ENCODE measurements around the gene TRIAP1. TPM values are rescaled to one million over a fixed set of nuclear protein-coding genes. Genes with fewer than 3 reads are reported as not detected.

TRIAP1 gene
- total and polyA plus RNA-seq, 3 experiments from 2014 or later = 51.6 to 88.1 (median 87.0) TPM

DNA sequence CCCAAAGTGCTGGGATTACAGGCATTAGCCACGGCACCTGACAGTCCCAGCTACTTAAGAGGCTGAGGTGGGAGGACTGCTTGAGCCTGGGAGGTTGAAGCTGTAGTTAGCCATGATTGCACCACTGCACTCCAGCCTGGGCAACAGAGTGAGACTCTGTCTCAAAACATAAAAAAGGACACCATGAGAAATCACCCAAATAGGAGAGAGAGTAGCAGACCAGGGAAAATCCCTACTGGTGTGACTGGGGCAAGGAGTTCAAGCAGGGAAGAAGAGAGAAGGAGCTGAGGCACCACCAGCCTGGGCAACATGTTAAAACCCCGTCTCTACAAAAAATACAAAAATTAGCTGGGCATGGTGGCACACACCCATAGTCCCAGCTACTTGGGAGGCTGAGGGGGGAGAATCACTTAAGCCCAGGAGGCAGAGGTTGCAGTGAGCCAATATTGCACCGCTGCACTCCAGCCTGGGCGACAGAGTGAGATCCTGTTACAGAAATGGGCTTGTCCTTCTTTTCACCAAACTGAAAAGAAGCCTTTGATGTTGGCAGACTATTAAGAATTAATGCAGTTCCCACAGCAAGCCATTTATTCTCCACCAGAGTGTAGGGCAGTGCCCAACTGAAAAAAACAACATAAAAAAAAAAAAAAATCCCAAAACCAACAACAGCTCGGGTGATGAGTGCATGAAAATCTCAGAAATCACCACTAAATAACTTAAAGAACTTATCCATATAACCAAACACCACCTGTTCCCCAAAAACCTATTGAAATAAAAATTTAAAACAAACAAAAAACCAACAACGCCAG is 27.8 kb upstream of the TRIAP1 start:
- no peaks in the 10 kb centered on the region for H3K9me3 Mint-ChIP-seq
- Histone ChIP-seq H3K27ac (ENCODE audit: low read depth, low read length) (no peak overlapping the region), H3K4me3 (ENCODE audit: low read length) (no peak overlapping the region), H3K36me3 (ENCODE audit: insufficient read depth, low read length) (no peaks in the 10 kb centered on the region), H3K9me3 (ENCODE audit: low read length) (no peaks in the 10 kb centered on the region), H3K27me3 (ENCODE audit: insufficient read depth, low read length, poor library complexity, severe bottlenecking) (no peaks in the 10 kb centered on the region), H3K4me1 (ENCODE audit: insufficient read depth, low read length) (peaks cover 16% of the 10 kb centered on the region)
- H3K27me3 Mint-ChIP-seq = no peaks in the 10 kb centered on the region
- H3K36me3 Mint-ChIP-seq = peaks cover 0 to 3% (median 0%) of the 10 kb centered on the region in 3 donors
- H3K4me3 Mint-ChIP-seq = peak overlapping the region in 1 of 7 donors; percentile 8
- POLR2A ChIA-PET = no interaction called here
- no peak for DNase-seq
- peaks cover 20 to 33% (median 21%) of the 10 kb centered on the region in 3 donors for H3K4me1 Mint-ChIP-seq
- no peak overlapping the region for H3K27ac Mint-ChIP-seq
- CTCF ChIA-PET = interaction anchor here (0.6 to 1.6 kb wide), 4 partner anchors 17 to 133 kb away, joined by 3 to 5 read pairs (median 4); no protein-coding TSS in a partner anchor

DNA sequence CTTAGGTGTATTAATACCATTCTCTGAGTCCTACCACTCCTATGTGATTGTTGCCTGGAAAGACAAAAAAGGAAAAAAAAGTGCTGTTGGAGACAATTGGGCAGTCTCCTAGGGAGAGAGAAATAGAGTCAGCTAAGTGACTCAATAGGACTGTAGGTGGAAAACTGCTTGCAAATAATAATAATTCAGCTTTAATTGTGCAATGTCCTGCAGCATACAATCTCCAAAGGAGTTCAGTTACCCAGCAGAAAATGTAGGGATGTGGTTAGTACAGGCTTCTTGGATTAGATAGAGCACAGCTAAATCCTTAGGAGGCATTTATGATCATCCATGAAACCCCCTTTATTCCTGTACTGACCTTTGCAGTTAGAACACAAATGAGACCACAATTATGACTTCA is 26.3 kb upstream of the TRIAP1 start:
- ChIA-PET CTCF (interaction anchor here (0.7 to 1.3 kb wide), 2 partner anchors 11 to 170 kb away, joined by 3 to 4 read pairs; partner anchors contain the start of gene SIRT4), POLR2A (interaction anchor here (0.6 kb wide), 1 partner anchor 169 kb away, joined by 4 read pairs; no protein-coding TSS in a partner anchor)
- Histone ChIP-seq H3K36me3 (ENCODE audit: insufficient read depth, low read length) (no peaks in the 10 kb centered on the region), H3K27me3 (ENCODE audit: insufficient read depth, low read length, poor library complexity, severe bottlenecking) (no peaks in the 10 kb centered on the region), H3K27ac (ENCODE audit: low read depth, low read length) (peak overlapping the region; percentile 44), H3K4me1 (ENCODE audit: insufficient read depth, low read length) (peaks cover 26% of the 10 kb centered on the region), H3K9me3 (ENCODE audit: low read length) (no peaks in the 10 kb centered on the region), H3K4me3 (ENCODE audit: low read length) (no peak overlapping the region)
- peaks cover under 1 to 5% (median 3%) of the 10 kb centered on the region in 3 donors for H3K36me3 Mint-ChIP-seq
- peaks cover 0 to 3% of the 10 kb centered on the region in 2 donors for H3K27me3 Mint-ChIP-seq
- H3K9me3 Mint-ChIP-seq = no peaks in the 10 kb centered on the region
- H3K4me1 Mint-ChIP-seq = peaks cover 30 to 43% (median 31%) of the 10 kb centered on the region in 3 donors
- DNase-seq = no peak
- peak overlapping the region in 3 of 8 donors; percentile 6 to 47 (median 45) for H3K27ac Mint-ChIP-seq
- peak overlapping the region in 1 of 7 donors; percentile 19 for H3K4me3 Mint-ChIP-seq

DNA sequence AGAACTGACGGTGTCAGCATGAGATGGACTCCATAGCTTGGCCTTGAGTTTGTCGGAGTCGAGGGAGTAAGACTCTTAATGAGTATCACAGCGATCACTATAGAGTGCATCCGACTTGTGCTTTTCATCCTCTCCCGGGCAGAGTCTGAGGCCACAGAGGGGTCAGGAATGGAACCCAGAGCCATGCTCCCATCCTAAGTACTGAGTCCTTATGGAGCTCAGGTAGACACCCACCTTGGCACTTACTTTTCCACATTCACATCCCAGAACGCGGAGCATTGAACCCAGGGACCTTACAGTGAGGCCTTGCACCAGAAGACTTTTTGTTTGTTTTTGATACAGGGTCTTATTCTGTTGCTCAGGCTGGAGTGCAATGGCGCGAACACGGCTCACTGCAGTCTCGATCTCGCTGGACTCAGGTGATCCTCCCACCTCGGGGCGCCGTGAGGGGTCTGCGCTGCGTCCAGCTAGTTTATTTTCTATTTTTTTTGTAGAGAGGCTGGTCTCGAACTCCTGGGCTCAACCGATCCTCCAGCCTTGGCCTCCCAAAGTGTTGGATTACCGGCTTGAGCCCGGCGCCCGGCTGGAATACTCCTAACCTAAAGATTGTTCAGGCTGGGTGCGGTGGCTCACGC is 24.1 kb upstream of the TRIAP1 start:
- Mint-ChIP-seq H3K36me3 (peaks cover 2 to 24% (median 8%) of the 10 kb centered on the region in 3 donors), H3K27me3 (peaks cover 0 to 3% of the 10 kb centered on the region in 2 donors), H3K4me3 (peak overlapping the region; percentile 81 to 96 (median 92)), H3K4me1 (peaks cover 46 to 61% (median 54%) of the 10 kb centered on the region in 3 donors), H3K27ac (peak overlapping the region; percentile 79 to 97 (median 92)), H3K9me3 (no peaks in the 10 kb centered on the region)
- CTCF ChIA-PET = interaction anchor here (0.7 to 4.9 kb wide), 16 partner anchors 11 to 421 kb away, joined by 3 to 36 read pairs (median 4); partner anchors contain the start of gene DYNLL1
- peak overlapping the region; percentile 86 for H3K4me3 ChIP-seq (ENCODE audit: low read length)
- peaks cover 16% of the 10 kb centered on the region for H3K36me3 ChIP-seq (ENCODE audit: insufficient read depth, low read length)
- POLR2A ChIA-PET = interaction anchor here (0.5 to 3.2 kb wide), 4 partner anchors 26 to 978 kb away, joined by 3 to 36 read pairs (median 12); partner anchors contain the start of genes DYNLL1, POP5, RNU4-1 and RNU4-2
- peaks cover 46% of the 10 kb centered on the region for H3K4me1 ChIP-seq (ENCODE audit: insufficient read depth, low read length)
- DNase-seq = no peak
- H3K9me3 ChIP-seq (ENCODE audit: low read length) = no peaks in the 10 kb centered on the region
- no peaks in the 10 kb centered on the region for H3K27me3 ChIP-seq (ENCODE audit: insufficient read depth, low read length, poor library complexity, severe bottlenecking)
- H3K27ac ChIP-seq (ENCODE audit: low read depth, low read length) = peak overlapping the region; percentile 73

DNA sequence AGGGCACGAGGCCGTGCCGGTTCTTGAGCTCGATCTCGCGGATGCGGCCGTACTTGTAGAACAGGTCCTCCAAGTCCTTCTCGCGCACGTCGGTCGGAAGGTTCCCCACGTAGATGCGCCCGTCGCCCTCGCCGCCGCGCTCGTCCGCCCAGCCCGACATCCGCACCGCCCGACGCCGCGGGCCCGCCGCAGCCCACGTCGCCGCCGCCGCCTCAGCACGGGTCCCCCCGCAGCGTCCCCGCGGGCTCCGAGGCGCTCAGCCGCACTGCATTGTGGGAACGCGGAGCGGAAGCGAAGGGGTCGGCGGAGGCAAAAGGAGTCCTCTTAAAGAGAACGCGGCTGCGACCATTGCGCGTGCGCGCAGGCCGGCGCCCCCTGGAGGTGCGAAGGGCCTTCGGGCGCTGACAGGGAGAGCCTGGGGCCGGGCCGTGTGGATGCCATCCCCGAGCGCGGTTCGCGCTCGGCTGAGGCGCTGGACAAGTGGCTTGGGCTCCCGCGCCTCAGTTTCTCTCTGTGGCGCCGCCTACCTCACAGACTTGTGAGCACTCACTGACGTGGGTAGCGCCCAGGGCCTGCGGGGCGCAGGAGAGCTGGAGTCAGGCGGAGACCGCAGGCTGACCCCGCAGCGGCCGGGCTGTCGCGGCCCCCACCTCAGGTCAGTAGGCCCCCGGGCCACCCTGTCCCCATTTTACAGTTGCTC is 23.4 kb upstream of the TRIAP1 start, which contains the start of gene SRSF9:
SRSF9 (minus strand) TSS at position 299 of the 700 bp plus-strand sequence; CDS start at position 160, 139 bp downstream.
- Histone ChIP-seq H3K36me3 (ENCODE audit: insufficient read depth, low read length) (peaks cover 23% of the 10 kb centered on the region), H3K4me3 (ENCODE audit: low read length) (peak within 1 kb of the TSS; percentile 86), H3K27me3 (ENCODE audit: insufficient read depth, low read length, poor library complexity, severe bottlenecking) (no peaks in the 10 kb centered on the region), H3K27ac (ENCODE audit: low read depth, low read length) (peak within 1 kb of the TSS; percentile 75), H3K4me1 (ENCODE audit: insufficient read depth, low read length) (peaks cover 50% of the 10 kb centered on the region), H3K9me3 (ENCODE audit: low read length) (no peaks in the 10 kb centered on the region)
- Mint-ChIP-seq H3K9me3 (no peaks in the 10 kb centered on the region), H3K36me3 (peaks cover 2 to 30% (median 11%) of the 10 kb centered on the region in 3 donors), H3K4me3 (peak within 1 kb of the TSS; percentile 81 to 96 (median 92)), H3K27me3 (peaks cover 0 to 3% of the 10 kb centered on the region in 2 donors), H3K27ac (peak within 1 kb of the TSS; percentile 79 to 97 (median 94)), H3K4me1 (peaks cover 47 to 61% (median 60%) of the 10 kb centered on the region in 3 donors)
- POLR2A ChIA-PET = interaction anchor here (0.5 to 3.2 kb wide), 7 partner anchors 26 to 979 kb away, joined by 3 to 36 read pairs (median 4); partner anchors contain the start of genes COQ5, DYNLL1, POP5 and RNU4-1
- CTCF ChIA-PET = interaction anchor here (0.7 to 4.9 kb wide), 22 partner anchors 11 to 454 kb away, joined by 3 to 36 read pairs (median 4); partner anchors contain the start of gene DYNLL1
- peak; percentile 96 to 99 (median 97) for DNase-seq

DNA sequence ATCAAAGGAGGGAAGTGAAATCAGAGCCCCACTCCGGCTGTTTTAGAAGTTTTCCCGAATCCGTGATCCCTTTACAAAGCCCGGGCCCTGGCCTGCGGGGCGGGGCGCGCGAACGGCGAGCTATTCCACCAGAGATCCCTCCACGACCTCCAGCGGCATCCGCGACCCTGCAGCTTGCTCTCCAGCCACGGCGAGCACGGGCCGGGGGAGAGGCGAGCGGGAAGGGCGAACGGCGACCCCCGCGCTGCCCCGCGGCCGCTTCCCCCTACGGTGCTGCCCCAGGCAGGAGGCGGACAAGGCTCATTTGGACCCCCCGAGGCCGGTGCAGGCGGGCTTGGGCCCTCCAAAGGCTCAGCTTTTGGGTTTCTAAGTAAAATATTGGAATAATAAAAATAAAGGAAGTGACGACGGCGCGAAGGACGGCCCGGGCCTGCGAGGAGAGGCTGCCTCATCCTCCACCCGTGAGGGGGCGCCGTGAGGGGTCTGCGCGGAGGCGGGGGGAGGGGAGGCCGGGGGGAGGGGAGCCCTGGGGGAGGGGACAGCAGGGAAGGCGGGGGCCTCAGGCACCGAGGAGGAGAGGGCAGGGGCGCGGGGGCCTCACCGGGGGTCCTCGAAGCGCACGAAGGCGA is 22.8 kb upstream of the TRIAP1 start:
- H3K4me3 ChIP-seq (ENCODE audit: low read length) = peak overlapping the region; percentile 84
- Mint-ChIP-seq H3K27me3 (peaks cover 0 to 3% of the 10 kb centered on the region in 2 donors), H3K27ac (peak overlapping the region; percentile 79 to 97 (median 94)), H3K4me1 (peaks cover 46 to 62% (median 61%) of the 10 kb centered on the region in 3 donors), H3K9me3 (no peaks in the 10 kb centered on the region), H3K36me3 (peaks cover 4 to 37% (median 13%) of the 10 kb centered on the region in 3 donors), H3K4me3 (peak overlapping the region; percentile 81 to 96 (median 92))
- H3K27me3 ChIP-seq (ENCODE audit: insufficient read depth, low read length, poor library complexity, severe bottlenecking) = no peaks in the 10 kb centered on the region
- no peaks in the 10 kb centered on the region for H3K9me3 ChIP-seq (ENCODE audit: low read length)
- peaks cover 53% of the 10 kb centered on the region for H3K4me1 ChIP-seq (ENCODE audit: insufficient read depth, low read length)
- peaks cover 29% of the 10 kb centered on the region for H3K36me3 ChIP-seq (ENCODE audit: insufficient read depth, low read length)
- ChIA-PET POLR2A (interaction anchor here (0.8 to 3.2 kb wide), 7 partner anchors 20 to 177 kb away, joined by 3 to 36 read pairs (median 4); partner anchors contain the start of genes COQ5, COX6A1, DYNLL1 and RNU4-1), CTCF (interaction anchor here (0.6 to 4.9 kb wide), 14 partner anchors 10 to 454 kb away, joined by 3 to 36 read pairs (median 4); partner anchors contain the start of gene DYNLL1)
- peak overlapping the region; percentile 75 for H3K27ac ChIP-seq (ENCODE audit: low read depth, low read length)
- peak in 1 of 5 donors; percentile 48 for DNase-seq

DNA sequence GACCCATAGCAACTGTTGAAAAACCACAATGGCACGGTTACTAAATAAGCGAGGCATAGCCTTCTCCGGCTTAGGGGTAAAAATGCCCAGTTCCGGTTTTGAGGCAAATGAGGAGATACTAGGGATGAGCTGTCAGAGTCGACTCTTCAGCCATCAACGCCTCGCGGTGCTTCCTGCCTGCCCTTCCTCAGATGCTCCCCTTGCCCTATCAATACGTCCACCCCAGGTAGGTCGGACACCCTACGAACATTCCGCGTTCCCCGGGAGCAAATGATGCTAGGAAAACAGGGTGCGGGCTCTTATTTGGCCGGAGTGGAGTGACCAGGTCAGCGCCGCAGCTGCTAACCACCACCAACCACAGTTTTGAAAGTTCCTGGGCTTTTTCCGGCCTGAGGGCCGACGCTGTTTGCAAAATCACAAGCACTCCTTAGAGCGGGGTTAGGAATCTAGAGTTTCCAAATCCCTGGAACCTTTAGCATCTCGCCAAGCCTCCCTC is 22.2 kb upstream of the TRIAP1 start:
- peaks cover 53% of the 10 kb centered on the region for H3K4me1 ChIP-seq (ENCODE audit: insufficient read depth, low read length)
- no peaks in the 10 kb centered on the region for H3K27me3 ChIP-seq (ENCODE audit: insufficient read depth, low read length, poor library complexity, severe bottlenecking)
- Mint-ChIP-seq H3K9me3 (no peaks in the 10 kb centered on the region), H3K4me1 (peaks cover 44 to 64% (median 62%) of the 10 kb centered on the region in 3 donors), H3K4me3 (peak overlapping the region; percentile 81 to 96 (median 92)), H3K36me3 (peaks cover 9 to 43% (median 13%) of the 10 kb centered on the region in 3 donors), H3K27ac (peak overlapping the region; percentile 79 to 97 (median 90)), H3K27me3 (peaks cover 0 to 3% of the 10 kb centered on the region in 2 donors)
- ChIA-PET POLR2A (interaction anchor here (0.6 to 3.2 kb wide), 8 partner anchors 21 to 176 kb away, joined by 3 to 36 read pairs (median 4); partner anchors contain the start of genes COQ5, COX6A1, DYNLL1 and RNU4-1), CTCF (interaction anchor here (0.6 to 4.9 kb wide), 10 partner anchors 10 to 453 kb away, joined by 3 to 36 read pairs (median 4); partner anchors contain the start of gene DYNLL1)
- no peaks in the 10 kb centered on the region for H3K9me3 ChIP-seq (ENCODE audit: low read length)
- peak overlapping the region; percentile 84 for H3K4me3 ChIP-seq (ENCODE audit: low read length)
- no peak for DNase-seq
- peak overlapping the region; percentile 75 for H3K27ac ChIP-seq (ENCODE audit: low read depth, low read length)
- peaks cover 35% of the 10 kb centered on the region for H3K36me3 ChIP-seq (ENCODE audit: insufficient read depth, low read length)
